MCF 10A (cell line): ENCODE measurements around the gene ISCU. TPM values are rescaled to one million over a fixed set of nuclear protein-coding genes. Genes with fewer than 3 reads are reported as not detected.

Source experiments
- BruUV-seq: library from RNA; stranded (reverse); fragments of 400-500 nt; replicated peaks from 2 replicates; lab custom pipeline; 2021; lab: Mats Ljungman, UMichigan
- CTCF ChIA-PET: fragments of 300-600 bp; sonication (Branson Sonifier 250); formaldehyde crosslinking; extraction: SDS; loops from one replicate; lab custom pipeline; 2021; ENCODE audit warnings: antibody characterized with exemption, inconsistent platforms; lab: Yijun Ruan, JAX
- POLR2A ChIA-PET: fragments of 300-600, 350-650 bp; sonication (Branson Sonifier 250); formaldehyde crosslinking; extraction: SDS; loops from one replicate; lab custom pipeline; 2020; ENCODE audit warnings: antibody characterized with exemption, inconsistent platforms; lab: Yijun Ruan, JAX
- DNase-seq: peaks from one replicate; pipeline ENCODE4 v3.0.0-alpha.2; 2018; ENCODE audit not compliant: unreplicated experiment
- H3K27ac Mint-ChIP-seq: one replicate; pipeline ENCODE4 v1.8.0; 2022; ENCODE audit warnings: mild to moderate bottlenecking, low read depth, mixed read lengths; ENCODE audit not compliant: unreplicated experiment
- H3K27me3 Mint-ChIP-seq: one replicate; pipeline ENCODE4 v1.8.0; 2022; ENCODE audit warnings: mixed read lengths; ENCODE audit not compliant: insufficient read depth, unreplicated experiment
- H3K36me3 Mint-ChIP-seq: one replicate; pipeline ENCODE4 v1.8.0; 2022; ENCODE audit warnings: mild to moderate bottlenecking, moderate library complexity, mixed read lengths; ENCODE audit not compliant: insufficient read depth, unreplicated experiment
- H3K4me1 Mint-ChIP-seq: one replicate; pipeline ENCODE4 v1.8.0; 2022; ENCODE audit warnings: mixed read lengths; ENCODE audit not compliant: insufficient read depth, unreplicated experiment
- H3K4me3 Mint-ChIP-seq: one replicate; pipeline ENCODE4 v1.8.0; 2022; ENCODE audit warnings: mild to moderate bottlenecking, moderate library complexity, mixed read lengths; ENCODE audit not compliant: unreplicated experiment
- H3K9me3 Mint-ChIP-seq: one replicate; pipeline ENCODE4 v1.8.0; 2022; ENCODE audit warnings: mixed read lengths; ENCODE audit not compliant: unreplicated experiment
- intact Hi-C: fragments of 100-400 bp; cut with micrococcal nuclease; formaldehyde crosslinking; loops from 2 replicates; pipeline ENCODE4 v1.14.1; 2022
- total RNA-seq: library from RNA; stranded (reverse); gene quantifications from 2 replicates; pipeline ENCODE4 v1.2.3, GENCODE V29; 2022
- TF ChIP-seq, protein P1 (sequence below): fragments of 200-600 bp; IDR thresholded peaks from one replicate; pipeline ENCODE4 v1.8.0; 2022; ENCODE audit warnings: antibody characterized with exemption, mild to moderate bottlenecking; ENCODE audit not compliant: unreplicated experiment

ISCU gene
- total RNA-seq, 1 experiment from 2014 or later, result 115 TPM

DNA sequence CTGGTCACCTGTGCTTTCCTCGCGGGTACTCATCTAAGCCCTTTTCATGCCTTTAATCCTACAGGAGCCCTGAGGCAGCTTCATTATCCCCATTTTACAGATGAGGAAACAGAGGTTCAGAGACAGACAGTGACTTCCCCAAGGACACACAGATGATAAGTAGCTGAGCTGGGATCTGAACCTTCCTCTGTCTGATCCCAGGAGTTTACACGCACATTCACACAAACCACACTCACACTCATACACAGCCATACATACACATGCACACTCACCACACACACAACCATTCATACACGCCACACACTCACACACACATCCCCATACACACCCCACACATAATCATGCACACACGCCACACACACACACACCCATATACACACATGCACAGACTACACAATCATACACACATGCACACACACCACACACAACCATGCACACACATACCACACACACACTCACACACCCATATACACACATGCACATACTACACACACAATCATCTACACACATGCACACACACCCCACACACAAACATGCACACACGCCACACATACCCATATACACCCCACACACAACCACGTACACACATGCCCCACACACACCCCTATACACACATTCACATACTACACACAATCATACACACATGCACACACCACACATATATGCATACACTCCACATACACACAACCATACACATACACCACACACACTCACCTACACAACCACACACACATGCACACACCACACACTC, 32.7 kb downstream of the ISCU start:
- CTCF ChIA-PET, result no interaction called here
- no peaks in the 10 kb centered on the region for H3K4me1 Mint-ChIP-seq
- no peaks in the 10 kb centered on the region for H3K9me3 Mint-ChIP-seq
- H3K27ac Mint-ChIP-seq, result no peak overlapping the region
- no TSS peak for BruUV-seq
- POLR2A ChIA-PET, result interaction anchor here (0.9 kb wide), 1 partner anchor 24 kb away, joined by 3 read pairs; no protein-coding TSS in a partner anchor
- TF ChIP-seq, protein P1, sequence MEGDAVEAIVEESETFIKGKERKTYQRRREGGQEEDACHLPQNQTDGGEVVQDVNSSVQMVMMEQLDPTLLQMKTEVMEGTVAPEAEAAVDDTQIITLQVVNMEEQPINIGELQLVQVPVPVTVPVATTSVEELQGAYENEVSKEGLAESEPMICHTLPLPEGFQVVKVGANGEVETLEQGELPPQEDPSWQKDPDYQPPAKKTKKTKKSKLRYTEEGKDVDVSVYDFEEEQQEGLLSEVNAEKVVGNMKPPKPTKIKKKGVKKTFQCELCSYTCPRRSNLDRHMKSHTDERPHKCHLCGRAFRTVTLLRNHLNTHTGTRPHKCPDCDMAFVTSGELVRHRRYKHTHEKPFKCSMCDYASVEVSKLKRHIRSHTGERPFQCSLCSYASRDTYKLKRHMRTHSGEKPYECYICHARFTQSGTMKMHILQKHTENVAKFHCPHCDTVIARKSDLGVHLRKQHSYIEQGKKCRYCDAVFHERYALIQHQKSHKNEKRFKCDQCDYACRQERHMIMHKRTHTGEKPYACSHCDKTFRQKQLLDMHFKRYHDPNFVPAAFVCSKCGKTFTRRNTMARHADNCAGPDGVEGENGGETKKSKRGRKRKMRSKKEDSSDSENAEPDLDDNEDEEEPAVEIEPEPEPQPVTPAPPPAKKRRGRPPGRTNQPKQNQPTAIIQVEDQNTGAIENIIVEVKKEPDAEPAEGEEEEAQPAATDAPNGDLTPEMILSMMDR, result no peak
- intact Hi-C loops, result no loop called here
- H3K27me3 Mint-ChIP-seq, result no peaks in the 10 kb centered on the region
- no peaks in the 10 kb centered on the region for H3K36me3 Mint-ChIP-seq
- no peak overlapping the region for H3K4me3 Mint-ChIP-seq
- DNase-seq, result no peak

DNA sequence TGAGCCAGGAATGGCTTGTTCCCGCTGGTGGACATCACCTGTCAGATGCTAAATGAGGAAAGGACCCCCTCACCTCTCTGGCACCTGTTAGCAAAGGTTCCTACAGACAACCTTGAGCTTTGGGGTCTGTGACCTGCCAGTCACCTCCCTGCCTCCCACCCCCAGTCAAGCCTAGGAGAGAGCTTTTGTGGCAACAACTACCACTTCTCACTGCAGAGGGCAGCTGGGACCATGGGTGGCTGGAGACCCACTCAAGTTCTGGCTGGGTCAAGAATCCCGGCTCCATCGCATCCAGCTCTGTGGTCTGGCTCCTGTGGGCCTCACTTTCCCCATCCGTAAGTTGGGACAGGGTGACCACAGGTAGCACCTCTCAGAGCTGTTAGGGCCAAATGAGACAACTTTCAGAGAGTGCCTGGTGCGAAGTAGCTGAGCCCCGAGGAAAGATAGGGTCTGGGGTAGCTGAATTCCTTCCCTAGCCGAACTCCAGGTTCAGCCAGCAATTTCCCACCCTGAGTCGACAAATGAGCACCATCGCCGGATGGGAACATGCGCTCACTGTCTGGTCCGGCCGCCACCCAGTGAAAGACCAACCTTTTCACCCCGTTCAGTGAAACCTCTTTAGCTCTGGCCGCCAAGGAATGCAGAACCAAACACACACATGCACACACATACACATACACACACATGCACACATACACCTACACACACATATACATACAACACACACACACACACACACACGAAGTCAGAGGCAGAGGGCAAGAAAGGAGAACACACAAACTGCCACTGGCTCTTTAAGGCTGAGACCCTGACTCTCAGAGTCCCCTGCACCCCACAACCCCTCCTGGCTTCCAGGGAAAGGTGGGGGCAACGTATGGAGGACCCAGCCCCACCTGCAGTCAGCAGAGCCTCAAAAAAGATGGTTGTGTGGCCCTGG, 33.6 kb downstream of the ISCU start:
- no peaks in the 10 kb centered on the region for H3K27me3 Mint-ChIP-seq
- TF ChIP-seq, protein P1, result no peak
- POLR2A ChIA-PET, result interaction anchor here (0.9 kb wide), 1 partner anchor 25 kb away, joined by 3 read pairs; no protein-coding TSS in a partner anchor
- no peak overlapping the region for H3K27ac Mint-ChIP-seq
- no peak overlapping the region for H3K4me3 Mint-ChIP-seq
- no peaks in the 10 kb centered on the region for H3K36me3 Mint-ChIP-seq
- intact Hi-C loops, result no loop called here
- CTCF ChIA-PET, result interaction anchor here (0.7 to 1.1 kb wide), 3 partner anchors 22 to 807 kb away, joined by 3 to 4 read pairs (median 3); no protein-coding TSS in a partner anchor
- BruUV-seq, result no TSS peak
- no peaks in the 10 kb centered on the region for H3K4me1 Mint-ChIP-seq
- no peaks in the 10 kb centered on the region for H3K9me3 Mint-ChIP-seq
- DNase-seq, result no peak

DNA sequence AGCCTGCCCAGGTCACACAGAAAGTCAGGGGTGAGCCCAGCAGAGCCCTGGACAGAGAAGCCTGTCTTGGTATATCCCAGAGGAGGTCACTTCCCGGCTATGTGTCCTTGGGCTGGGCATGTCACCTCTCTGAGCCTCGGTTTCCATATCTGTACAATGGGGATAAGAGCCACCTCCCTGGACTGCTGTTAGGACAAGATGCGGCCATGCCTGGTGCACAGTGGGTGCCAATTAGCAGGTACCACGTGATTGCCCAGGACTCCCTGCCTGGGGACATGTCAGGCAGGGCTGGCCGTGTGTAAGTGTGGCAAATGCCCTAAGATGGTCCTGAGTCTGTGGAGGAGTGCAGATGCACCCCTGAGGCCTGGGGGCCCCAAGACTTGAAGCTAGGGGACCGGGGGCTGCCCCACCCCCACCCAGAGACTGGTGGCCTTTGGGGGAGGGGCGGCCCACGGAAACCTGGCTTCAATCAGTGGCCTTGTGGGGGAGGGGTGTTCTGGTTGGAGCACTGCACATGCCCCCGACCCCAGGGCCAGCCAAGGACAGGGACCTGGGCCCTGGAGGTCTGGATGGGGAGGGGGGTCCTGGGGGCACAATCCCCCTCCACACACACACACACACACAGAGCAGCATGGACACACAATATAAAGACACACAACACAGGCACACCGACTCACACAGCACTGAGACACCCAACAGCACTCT, 34.6 kb downstream of the ISCU start:
- ChIA-PET CTCF (interaction anchor here (0.5 to 1.1 kb wide), 2 partner anchors 33 to 506 kb away, joined by 3 read pairs; no protein-coding TSS in a partner anchor), POLR2A (no interaction called here)
- no peaks in the 10 kb centered on the region for H3K27me3 Mint-ChIP-seq
- intact Hi-C loops, result no loop called here
- BruUV-seq, result no TSS peak
- TF ChIP-seq, protein P1, result no peak
- H3K4me1 Mint-ChIP-seq, result no peaks in the 10 kb centered on the region
- H3K4me3 Mint-ChIP-seq, result no peak overlapping the region
- H3K27ac Mint-ChIP-seq, result no peak overlapping the region
- no peak for DNase-seq
- H3K36me3 Mint-ChIP-seq, result no peaks in the 10 kb centered on the region
- H3K9me3 Mint-ChIP-seq, result no peaks in the 10 kb centered on the region
